ENCODE results near the gene NR2F6.

Gene NR2F6

DNA sequence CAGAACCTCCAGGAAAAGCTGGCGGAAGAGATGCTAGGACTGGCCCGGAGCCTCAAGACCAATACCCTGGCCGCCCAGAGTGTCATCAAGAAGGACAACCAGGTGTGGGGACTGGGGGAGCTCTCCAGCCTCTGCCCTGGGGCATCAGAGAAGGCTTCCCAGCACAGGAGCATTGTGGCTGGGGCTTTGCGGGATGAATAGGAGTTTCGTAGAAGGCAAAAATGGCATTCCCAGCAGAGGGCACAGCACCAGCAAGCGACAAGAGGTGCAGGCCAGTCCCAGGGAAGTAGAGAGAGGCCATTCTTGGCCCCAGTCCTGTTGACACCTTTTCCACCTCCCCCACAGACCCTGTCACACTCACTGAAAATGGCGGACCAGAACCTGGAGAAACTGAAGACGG lies 26.4 kb downstream of the NR2F6 start:
- no peak overlapping the region for H3K4me3 ChIP-seq (ENCODE audit: low read length)
- DNase-seq (ENCODE audit: low read depth, low spot score), result no peak

DNA sequence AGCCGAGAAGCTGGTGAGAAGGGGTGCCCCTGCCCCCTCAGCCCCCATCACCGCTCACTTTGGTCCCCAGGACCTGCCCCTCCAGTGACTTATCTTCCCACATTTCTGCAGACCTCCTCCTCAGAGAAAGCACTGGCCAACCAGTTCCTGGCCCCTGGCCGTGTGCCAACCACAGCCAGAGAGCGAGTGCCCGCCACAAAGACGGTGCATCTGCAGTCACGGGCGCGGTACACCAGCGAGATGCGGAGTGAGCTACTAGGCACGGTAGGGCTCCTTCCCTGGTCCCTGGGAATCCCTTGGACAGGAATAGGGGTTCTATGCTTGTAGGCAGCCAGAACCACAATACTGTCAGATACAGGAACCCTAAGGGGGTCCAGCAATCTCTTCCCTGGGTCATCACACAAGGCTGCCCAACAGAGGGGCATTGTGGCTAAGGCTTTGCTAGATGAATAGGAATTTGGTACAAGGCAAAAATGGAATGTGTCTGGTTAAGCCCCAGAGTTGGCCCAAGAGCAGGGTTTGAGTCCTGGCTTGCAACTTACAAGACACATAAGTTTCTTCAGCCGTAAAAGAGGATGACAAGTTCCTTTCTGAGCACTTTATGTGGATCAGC lies 29.6 kb downstream of the NR2F6 start:
- H3K4me3 ChIP-seq (ENCODE audit: low read length), result peak overlapping the region; percentile 80
- DNase-seq (ENCODE audit: low read depth, low spot score), result no peak

DNA sequence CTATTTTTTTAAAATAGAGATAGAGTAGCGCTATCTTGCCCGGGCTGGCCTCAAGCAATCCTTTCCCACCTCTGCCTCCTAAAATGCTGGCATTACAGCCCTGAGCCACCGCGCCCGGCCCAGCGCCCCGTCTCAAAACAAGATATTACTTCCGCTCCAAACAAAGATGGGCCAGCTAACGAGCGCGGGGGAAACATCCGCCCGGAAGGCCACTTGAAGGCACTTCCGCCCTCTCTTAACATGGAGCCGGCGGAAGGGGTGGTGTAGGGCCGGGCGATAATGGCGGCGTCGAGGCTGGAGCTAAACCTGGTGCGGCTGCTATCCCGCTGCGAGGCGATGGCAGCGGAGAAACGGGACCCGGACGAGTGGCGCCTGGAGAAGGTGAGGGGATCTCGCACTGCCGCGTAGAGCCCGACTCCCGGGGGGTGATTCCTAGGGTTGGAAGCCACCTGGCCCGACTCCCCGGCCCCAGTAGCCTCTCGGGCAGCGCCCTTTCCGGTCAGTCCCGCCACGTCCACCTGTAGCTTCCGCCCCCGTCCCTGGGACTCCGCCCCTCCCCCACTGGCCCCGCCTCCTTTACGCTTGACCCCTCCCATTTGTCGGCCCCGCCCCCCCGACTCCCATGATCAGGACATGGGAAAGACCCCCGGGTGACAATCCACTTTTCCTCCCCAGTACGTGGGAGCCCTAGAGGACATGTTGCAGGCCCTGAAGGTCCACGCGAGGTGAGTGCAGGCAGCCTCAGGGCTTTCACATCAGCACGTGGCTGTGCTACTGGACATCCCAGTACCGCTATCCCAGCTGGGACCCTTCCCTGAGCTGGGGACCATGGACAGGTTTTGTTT lies 30.4 kb downstream of the NR2F6 start, which contains the start of gene USE1:
Gene USE1 (plus strand): TSS at position 231 of the 845 bp plus-strand sequence. CDS start 49 bp downstream, at position 280.
- peak within 1 kb of the TSS; percentile 80 for H3K4me3 ChIP-seq (ENCODE audit: low read length)
- peak; percentile 88 for DNase-seq (ENCODE audit: low read depth, low spot score)

DNA sequence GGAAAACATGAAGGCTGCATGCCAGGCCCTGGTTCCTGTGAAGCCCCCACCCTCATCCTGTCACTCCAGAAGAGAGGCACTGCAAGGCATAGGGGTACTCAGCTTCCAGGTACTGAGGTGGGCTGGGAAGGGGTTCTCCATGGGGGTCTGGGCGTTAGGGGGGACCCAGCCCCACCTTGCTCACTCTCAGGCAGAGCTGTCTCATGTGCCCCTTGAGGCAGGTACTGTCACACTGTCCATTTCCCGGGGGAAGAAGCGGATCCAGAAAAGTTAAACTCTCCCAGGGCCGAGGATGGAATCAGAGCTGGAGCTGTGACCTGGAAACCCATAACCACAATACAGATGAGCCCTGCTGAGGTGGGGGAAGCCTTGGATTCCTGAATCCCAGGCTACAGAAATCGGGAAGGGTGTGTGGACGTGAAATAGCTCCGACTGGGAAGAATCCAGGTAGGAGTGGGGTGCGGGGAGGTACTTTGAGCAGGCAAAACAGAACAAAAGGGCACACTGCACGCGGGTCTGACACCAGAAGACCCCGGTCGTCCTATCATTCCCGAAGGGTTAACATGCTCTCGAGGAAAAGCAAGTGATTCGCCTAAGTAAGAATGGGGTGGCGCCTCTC lies 31.1 kb downstream of the NR2F6 start:
- peak overlapping the region; percentile 80 for H3K4me3 ChIP-seq (ENCODE audit: low read length)
- DNase-seq (ENCODE audit: low read depth, low spot score), result no peak

DNA sequence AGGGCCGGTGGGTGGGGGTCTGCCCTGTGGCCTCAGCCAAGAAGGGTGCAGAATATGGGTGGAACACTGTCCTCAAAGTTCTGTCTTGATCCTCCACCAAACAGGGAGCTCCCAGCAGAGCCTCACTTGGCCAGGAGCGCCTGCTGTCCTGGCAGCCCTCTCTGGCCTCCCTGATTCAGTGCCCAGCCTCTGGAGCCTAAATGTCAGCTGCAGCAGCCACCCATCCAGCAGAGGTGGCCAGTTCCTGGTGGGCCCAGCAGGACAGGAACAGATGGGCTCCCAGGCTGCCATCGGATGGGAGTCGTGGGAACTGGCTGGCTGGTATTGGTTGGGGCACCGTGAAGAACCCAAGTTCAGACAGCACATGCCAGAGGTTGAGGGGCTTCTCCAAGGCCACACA lies 32.4 kb downstream of the NR2F6 start:
- H3K4me3 ChIP-seq (ENCODE audit: low read length), result no peak overlapping the region
- no peak for DNase-seq (ENCODE audit: low read depth, low spot score)

DNA sequence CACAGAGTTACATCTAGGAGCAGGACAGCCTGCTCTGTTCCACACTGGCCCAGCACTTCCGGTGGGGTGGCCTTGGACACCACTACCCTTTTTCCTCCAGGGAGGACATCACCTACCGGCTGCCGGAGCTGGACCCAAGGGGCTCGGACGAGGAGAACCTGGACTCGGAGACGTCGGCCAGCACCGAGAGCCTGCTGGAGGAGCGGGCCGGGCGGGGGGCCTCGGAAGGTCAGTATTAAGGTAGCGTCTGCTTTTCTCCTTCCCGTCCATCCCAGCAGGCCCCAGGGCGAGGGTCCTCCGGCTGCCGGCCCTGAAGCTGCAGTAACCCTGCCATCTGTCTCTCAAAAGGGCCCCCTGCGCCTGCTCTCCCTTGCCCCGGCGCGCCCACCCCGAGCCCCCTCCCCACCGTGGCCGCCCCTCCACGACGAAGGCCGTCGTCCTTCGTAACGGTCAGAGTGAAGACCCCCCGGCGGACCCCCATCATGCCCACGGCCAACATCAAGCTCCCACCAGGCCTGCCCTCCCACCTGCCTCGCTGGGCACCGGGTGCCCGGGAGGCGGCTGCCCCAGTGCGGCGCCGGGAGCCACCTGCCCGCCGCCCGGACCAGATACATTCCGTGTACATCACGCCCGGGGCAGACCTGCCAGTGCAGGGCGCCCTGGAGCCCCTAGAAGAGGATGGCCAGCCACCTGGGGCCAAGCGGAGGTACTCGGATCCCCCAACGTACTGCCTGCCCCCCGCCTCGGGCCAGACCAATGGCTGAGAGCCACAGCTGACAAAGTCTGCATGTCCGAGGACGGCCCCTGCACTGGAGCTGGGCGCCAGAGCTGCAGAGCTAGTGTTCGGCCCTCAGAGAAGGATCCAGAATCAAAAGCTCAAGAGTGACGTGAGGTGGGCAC lies 33.9 kb downstream of the NR2F6 start:
- no peak overlapping the region for H3K4me3 ChIP-seq (ENCODE audit: low read length)
- DNase-seq (ENCODE audit: low read depth, low spot score), result no peak

DNA sequence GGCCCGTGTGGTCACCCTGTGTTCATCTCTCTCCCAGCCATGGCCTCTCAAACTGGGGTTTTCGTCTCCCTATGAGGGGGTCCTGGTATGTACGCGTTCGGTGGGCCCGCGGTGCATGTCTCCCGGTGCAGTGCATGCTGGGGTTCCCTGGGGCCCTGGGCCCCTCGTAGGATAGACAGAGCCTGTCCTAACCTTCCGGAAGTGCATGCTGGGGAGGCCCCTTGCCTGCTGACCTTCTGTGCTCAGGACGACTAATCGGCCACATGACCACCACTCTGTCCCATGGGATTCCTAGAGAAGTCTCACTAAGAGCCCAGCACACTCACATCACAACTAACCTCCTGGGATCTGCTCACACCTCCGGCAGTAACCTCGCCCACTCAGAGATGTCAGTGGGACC lies 35.4 kb downstream of the NR2F6 start:
- H3K4me3 ChIP-seq (ENCODE audit: low read length), result no peak overlapping the region
- DNase-seq (ENCODE audit: low read depth, low spot score), result no peak

DNA sequence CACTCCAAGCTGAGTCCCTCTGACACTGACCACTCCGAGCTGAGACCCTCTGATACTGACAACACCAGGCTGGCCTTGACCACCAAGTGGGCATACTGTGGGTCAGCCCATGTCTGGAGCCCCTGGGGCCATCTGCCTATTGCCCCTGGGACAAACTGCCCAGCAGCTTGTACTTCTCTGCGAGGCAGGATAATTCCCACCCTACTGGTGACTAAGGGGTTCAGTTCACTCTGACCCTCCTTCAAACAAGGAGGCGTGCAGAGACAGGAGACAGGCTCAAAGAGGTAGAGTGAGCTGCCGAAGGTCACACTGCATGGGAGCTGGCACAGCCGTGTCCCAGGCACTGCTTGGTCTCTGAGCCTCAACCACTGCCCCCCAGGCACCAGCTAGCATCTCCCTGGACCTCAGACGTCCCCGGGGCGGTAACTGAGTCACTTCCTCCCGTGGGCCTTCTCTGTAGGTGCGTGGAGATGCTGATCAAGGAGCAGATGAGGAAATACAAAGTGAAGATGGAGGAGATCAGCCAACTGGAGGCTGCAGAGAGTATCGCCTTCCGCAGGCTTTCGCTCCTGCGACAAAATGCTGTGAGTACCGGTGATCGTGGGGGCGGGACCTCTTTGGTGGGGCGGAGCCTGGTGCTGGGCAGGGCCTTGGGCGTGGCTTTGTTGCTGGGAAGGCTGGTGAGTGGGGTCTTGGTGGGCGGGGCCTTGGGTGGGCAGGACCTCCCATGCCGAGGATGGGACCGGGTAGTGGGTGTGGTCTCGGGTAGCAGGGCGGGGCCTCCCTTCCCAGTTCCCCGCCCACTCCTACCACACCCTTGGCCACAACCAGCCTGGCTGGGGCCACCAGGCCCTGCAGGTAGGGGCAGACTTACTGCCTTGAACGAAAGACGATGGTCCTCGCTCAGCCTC lies 36.3 kb downstream of the NR2F6 start:
- H3K4me3 ChIP-seq (ENCODE audit: low read length), result no peak overlapping the region
- peak; percentile 73 for DNase-seq (ENCODE audit: low read depth, low spot score)

DNA sequence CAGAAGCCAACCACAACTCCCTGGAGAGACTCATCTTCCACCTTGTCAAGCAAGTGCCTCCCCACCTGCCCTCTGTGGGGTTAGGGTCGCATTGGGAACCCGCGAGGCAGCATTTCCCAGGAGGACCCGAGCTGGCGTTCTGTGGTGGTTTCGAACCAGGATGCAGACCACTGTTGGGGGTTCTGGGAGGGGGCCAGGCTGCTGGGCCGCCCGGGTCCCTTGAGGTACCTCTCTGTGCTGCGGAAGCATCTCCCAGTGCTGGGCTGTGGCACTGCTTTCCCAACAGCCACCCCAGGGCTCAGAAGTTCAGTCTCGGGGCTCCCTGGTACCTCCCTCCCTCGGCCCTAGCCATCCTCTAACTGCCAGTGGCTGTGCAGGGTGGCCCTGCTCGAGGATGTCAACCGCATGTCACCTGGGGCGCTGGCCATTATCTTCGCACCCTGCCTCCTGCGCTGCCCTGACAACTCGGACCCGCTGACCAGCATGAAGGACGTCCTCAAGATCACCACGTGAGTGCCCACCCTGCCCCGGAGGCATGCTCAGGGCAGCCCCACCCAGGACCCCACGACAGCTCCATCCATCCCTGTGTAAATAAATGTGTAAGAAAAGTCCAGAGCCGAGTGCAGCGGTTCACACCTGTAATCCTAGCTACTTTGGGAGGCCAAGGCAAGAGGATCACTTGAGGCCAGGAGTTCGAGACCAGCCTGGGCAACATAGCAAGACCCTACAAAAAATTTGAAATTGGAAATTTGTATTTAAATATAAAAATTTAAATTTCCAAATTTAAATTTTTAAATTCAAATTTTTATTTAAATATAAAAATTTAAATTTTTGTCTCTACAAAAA lies 38.8 kb downstream of the NR2F6 start:
- no peak overlapping the region for H3K4me3 ChIP-seq (ENCODE audit: low read length)
- DNase-seq (ENCODE audit: low read depth, low spot score), result no peak

DNA sequence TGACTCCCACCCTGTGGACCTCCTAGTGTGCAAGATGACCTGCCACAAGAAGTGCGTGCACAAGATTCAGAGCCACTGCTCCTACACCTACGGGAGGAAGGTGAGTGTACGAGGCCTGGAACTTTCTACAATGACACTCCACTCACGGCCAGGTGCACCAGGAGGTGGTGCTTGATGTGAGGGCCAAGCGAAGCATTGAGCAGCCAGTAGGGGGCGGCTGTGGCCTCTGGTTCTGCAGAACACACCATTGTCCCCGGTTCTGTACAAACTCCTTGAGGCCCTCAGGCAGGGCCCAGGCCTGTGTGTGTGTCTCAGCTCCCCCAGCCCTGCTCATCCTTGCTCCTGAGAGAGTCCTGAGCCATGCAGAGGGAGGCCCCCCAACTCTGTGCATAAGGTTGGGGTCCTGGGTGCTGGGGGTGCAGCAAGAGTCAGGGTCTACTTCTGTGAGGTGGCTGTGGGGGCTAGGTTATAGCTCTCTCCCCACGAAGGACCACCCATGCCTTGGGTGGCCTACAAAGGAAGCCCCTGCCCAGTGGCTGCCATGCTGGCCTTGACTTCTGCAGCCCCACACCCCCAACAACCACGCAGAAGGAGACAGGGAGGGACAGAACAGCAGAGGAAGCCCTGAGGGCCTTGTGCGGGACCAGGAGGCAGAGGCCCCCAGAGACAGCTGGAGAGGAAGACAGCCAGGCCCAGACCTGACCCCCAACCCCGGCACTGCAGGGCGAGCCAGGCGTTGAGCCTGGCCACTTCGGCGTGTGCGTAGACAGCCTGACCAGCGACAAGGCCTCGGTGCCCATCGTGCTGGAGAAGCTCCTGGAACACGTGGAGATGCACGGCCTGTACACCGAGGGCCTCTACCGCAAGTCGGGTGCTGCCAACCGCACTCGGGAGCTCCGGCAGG lies 40.2 kb downstream of the NR2F6 start:
- no peak overlapping the region for H3K4me3 ChIP-seq (ENCODE audit: low read length)
- DNase-seq (ENCODE audit: low read depth, low spot score), result peak; percentile 18

DNA sequence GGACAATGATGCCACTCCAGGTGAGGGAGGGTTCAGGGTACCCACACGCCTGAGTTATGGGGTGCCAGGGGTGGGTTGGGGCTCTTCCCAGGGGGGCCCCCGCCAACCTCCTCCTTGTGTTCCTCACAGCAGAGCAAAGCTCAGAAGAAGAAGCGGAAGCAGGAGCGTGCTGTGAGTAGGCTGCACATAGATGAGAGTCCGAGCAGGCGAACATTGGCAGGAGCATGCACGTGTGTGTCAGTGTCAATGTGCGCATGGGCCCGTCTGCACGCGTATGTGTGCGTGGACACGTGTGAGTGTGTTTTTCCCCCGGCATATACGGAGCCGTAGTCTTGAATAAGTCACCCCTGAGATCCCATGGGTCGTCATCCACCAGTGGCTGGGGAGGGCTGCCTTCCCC lies 43.0 kb downstream of the NR2F6 start:
- DNase-seq (ENCODE audit: low read depth, low spot score), result no peak
- H3K4me3 ChIP-seq (ENCODE audit: low read length), result no peak overlapping the region

DNA sequence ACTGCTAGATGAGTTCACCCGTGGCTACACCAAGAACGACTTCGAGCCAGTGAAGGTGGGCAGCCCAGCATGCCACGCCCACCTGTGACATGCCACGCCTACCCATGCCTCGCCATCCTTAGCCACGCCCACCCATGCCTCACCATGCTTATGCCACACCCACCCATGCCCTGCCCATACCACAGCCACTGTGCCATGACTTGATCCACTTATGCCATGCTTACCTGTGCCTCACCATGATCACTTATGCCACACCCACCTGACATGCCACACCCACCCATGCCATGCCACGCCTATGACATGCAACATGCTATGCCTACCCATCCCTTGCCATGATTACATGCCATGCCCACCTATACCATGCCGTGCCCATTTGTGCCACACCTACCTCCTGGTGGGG lies 43.5 kb downstream of the NR2F6 start:
- no peak for DNase-seq (ENCODE audit: low read depth, low spot score)
- no peak overlapping the region for H3K4me3 ChIP-seq (ENCODE audit: low read length)

DNA sequence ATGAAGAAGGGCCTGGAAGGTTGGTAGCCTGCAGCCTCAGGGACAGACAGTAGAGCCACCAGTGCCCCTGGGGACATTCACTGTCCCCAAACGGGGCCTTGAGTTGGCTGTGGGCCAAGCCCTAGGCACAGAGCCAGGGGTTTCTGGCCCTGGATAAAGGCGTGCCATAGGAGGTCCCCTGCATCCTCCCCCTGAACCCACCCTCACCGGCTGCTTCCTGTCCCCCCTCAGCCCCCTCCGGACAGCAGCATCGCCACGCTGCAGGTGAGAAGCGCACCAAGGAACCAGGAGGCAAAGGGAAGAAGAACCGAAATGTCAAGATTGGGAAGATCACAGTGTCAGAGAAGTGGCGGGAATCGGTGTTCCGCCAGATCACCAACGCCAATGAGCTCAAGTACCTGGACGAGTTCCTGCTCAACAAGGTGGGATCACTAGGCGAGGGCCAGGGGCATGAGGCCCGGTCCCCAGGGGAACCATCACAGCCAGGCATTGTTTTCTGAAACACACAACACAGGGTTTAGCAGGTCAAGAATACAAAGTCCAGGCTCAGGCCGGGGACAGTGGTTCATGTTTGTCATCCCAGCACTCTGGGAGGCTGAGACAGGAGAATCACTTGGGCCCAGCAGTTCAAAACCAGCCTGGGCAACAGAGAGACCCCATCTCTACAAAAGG lies 45.2 kb downstream of the NR2F6 start:
- no peak overlapping the region for H3K4me3 ChIP-seq (ENCODE audit: low read length)
- no peak for DNase-seq (ENCODE audit: low read depth, low spot score)

DNA sequence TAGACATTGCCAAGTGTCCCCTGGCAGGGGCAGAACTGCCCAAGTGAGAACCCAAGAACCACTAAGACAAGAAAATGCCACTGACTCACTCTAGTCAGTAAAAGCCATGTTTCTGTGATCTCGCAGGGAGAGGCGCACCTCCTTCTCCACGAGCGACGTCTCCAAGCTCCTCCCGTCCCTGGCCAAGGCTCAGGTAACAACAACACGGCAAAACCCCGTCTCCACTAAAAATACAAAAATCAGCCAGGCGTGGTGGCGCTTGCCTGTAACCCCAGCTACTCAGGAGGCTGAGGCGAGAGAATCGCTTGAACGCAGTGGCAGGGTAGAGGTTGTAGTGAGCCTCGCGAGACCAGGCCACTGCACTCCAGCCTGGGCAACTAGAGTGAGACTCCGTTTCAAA lies 48.1 kb downstream of the NR2F6 start:
- no peak for DNase-seq (ENCODE audit: low read depth, low spot score)
- H3K4me3 ChIP-seq (ENCODE audit: low read length), result no peak overlapping the region

DNA sequence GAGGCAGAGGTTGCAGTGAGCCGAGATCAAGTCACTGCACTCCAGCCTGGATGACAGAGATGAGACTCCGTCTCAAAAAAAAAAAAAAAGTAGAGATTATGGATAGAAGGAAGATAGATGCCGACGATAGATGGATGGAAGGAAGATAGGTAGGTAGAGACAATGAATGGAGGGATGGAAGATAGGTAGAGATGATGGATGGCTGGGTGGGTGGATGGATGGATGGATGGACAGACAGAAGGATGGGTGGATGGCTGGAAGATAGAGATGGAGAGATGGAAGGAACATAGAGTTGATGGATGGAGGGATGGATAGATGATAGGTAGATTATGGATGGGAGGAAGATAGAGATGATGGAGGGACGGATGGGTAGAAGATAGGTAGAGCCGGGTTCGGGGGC lies 49.1 kb downstream of the NR2F6 start:
- H3K4me3 ChIP-seq (ENCODE audit: low read length), result no peak overlapping the region
- no peak for DNase-seq (ENCODE audit: low read depth, low spot score)

DNA sequence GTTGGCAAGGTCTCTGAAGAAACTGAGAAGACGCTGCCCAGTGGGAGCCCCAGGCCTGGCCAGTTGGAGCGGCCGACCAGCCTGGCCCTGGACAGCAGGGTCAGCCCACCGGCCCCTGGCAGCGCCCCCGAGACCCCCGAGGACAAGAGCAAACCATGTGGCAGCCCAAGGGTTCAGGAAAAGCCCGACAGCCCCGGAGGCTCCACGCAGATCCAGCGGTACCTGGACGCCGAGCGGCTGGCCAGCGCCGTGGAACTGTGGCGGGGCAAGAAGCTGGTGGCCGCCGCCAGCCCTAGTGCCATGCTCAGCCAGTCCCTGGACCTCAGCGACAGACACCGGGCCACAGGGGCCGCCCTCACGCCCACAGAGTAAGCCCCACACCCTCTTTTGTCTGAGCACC lies 50.6 kb downstream of the NR2F6 start:
- DNase-seq (ENCODE audit: low read depth, low spot score), result no peak
- no peak overlapping the region for H3K4me3 ChIP-seq (ENCODE audit: low read length)

Data from Jurkat, Clone E6-1 (cell line).